NCI-H748 (cell line): ENCODE data around the gene ARPC3.
A peak's percentile ranks its signal among the peaks of the same experiment; 100 is the strongest.
"Not testable (repeated sequence)": the region's sequence is repeated elsewhere in the genome, so short reads cannot be mapped to it uniquely, and the experiment has no call there.

ENCODE experiments used
- DNase-seq: peaks from one replicate; lab custom pipeline; 2025; ENCODE audit not compliant: unreplicated experiment; lab: John Stamatoyannopoulos, UW

The ARPC3 gene

GRCh38 chr12:110420644-110421043 lies 29.5 kb downstream of the ARPC3 start:
- DNase-seq: not testable (repeated sequence)

DNA sequence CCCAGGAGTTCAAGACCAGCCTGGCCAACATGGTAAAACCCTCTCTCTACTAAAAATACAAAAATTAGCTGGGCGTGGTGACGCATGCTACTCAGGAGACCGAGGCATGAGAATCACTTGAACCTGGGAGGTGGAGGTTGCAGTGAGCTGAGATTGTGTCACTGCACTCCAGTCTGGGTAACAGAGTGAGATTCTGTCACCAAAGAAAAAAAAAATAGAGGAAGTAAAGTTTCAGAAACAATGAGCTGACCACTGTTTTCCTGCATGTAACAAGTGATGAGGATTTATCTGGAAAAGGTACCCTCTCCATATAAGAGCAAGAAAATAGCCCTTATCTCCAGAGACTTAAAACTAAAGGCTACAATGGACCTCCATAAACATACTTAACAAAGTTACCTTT lies 33.0 kb downstream of the ARPC3 start:
- not testable (repeated sequence) for DNase-seq

DNA sequence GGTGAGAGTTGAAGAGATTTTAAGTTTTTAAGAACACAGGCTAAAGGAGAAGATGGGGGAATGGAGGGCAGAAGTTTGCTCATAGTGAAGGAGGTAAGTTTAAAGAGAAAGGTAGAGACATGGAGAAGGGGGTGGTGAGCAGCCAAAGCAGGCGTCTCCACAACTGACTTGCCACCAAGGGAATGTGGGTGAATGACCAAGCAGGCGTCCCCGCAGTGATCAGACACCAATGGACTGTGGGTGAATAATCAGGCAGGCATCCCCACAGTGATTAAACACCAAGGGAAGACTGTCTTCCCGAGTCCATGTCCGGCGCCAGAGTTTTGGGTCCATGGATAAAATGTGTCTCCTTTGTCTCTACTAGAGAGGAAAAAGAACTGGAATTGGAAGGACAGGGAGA lies 40.1 kb downstream of the ARPC3 start:
- not testable (repeated sequence) for DNase-seq

DNA sequence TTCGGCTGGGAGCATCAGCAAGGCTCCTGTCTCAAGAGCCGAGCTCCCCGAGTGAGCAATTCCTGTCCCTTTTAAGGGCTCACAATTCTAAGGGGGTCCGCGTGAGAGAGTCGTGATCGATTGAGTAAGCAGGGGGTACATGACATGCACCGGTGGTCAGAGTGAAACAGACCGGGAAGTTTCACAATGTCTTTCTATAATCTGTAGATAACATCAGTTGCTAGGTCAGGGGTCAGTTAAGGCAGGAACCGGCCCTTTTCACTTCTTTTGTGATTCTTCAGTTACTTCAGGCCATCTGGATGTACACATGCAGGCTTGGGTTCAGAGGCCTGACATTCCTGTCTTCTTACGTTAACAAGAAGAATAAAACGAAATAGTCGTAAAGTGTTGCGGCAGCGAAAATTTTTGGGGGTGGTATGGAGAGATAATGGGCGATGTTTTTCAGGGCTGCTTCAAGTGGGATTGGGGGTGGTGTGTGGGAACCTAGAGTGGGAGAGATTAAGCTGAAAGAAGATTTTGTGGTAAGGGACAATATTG lies 44.9 kb downstream of the ARPC3 start:
- DNase-seq: not testable (repeated sequence)

GRCh38 chr12:110403976-110404682 lies 46.0 kb downstream of the ARPC3 start:
- peak; percentile 89 for DNase-seq

DNA sequence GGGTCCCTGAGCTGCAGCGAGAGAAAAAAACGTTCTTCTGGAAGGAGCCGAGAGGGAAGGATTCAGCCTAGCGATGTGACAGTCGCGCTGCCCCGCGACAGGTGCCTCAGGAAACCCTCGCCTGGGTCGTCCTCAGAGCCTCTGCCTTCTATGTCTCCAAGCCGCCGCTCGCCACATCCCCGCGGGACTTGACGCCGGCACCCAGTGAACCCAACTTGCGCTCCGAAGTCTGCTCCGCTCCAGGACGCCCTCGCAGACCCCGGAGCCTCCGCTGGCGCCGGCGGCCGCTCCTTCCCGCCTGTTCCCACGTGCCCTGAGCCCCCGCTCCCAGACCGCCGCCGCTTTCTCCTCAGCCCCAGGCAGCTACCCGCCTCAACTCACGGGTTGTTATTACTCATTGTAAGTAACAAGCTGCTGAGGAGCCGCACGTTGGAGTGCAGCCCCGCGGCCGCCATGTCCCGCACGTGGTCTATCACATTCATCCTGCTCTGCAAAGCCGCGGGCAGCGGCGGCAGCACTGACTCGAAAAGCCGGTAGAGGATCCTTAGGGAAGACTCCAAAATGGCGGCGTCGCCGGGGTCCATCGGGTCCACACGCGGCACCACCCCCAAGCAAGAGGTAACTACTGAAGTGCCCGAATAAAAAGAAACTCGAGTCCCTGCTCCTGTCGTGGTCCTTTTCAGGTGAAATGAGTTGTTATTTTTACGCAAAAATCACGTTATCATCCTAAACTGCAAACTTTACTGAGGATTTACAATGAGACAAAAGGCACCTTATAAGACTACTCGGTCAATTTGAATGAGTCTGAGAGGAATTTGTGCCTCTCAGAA lies 46.8 kb downstream of the ARPC3 start, which contains the start of gene ANAPC7:
Gene ANAPC7 (minus strand): TSS at position 563 of the 830 bp plus-strand sequence. CDS start 81 bp downstream, at position 482.
- peak; percentile 95 for DNase-seq
